ENCODE results near the gene DNAJB1.
A peak's percentile ranks its signal among the peaks of the same experiment; 100 is the strongest.
"Not testable (repeated sequence)": the region's sequence is repeated elsewhere in the genome, so short reads cannot be mapped to it uniquely, and the experiment has no call there.

DNAJB1 gene

GRCh38 chr19:14553042-14553938 is 35.1 kb upstream of the DNAJB1 start:
- no peak for DNase-seq (ENCODE audit: low read depth in 2 of 3, low spot score in 1 of 3)

- DNase-seq (ENCODE audit: low read depth in 2 of 3, low spot score in 1 of 3) = not testable (repeated sequence)
Observed at GRCh38 chr19:14552006-14552360, 33.8 kb upstream of the DNAJB1 start.

GRCh38 chr19:14551134-14552005 is 33.2 kb upstream of the DNAJB1 start:
- peak; percentile 34 to 64 (median 47) for DNase-seq (ENCODE audit: low read depth in 2 of 3, low spot score in 1 of 3)

- DNase-seq (ENCODE audit: low read depth in 2 of 3, low spot score in 1 of 3) = no peak
Observed at GRCh38 chr19:14550201-14550754, 32.1 kb upstream of the DNAJB1 start.

GRCh38 chr19:14545716-14546082 is 27.5 kb upstream of the DNAJB1 start:
- no peak for DNase-seq (ENCODE audit: low read depth in 2 of 3, low spot score in 1 of 3)

- DNase-seq (ENCODE audit: low read depth in 2 of 3, low spot score in 1 of 3) = no peak
Observed at GRCh38 chr19:14544977-14545715, 26.9 kb upstream of the DNAJB1 start.

GRCh38 chr19:14544047-14544446 is 25.9 kb upstream of the DNAJB1 start:
- no peak for DNase-seq (ENCODE audit: low read depth in 2 of 3, low spot score in 1 of 3)

GRCh38 chr19:14542711-14543328 is 24.6 kb upstream of the DNAJB1 start:
- no peak for DNase-seq (ENCODE audit: low read depth in 2 of 3, low spot score in 1 of 3)

GRCh38 chr19:14541979-14542378 is 23.8 kb upstream of the DNAJB1 start:
- DNase-seq (ENCODE audit: low read depth in 2 of 3, low spot score in 1 of 3) = not testable (repeated sequence)

- DNase-seq (ENCODE audit: low read depth in 2 of 3, low spot score in 1 of 3) = no peak
Observed at GRCh38 chr19:14540741-14541525, 22.7 kb upstream of the DNAJB1 start.

- peak in 2 of 3 donors; percentile 30 to 42 for DNase-seq (ENCODE audit: low read depth in 2 of 3, low spot score in 1 of 3)
Observed at GRCh38 chr19:14536926-14537692, 18.9 kb upstream of the DNAJB1 start.

GRCh38 chr19:14533450-14533849 is 15.3 kb upstream of the DNAJB1 start:
- no peak for DNase-seq (ENCODE audit: low read depth in 2 of 3, low spot score in 1 of 3)

GRCh38 chr19:14530506-14530905 is 12.3 kb upstream of the DNAJB1 start:
- no peak for DNase-seq (ENCODE audit: low read depth in 2 of 3, low spot score in 1 of 3)

GRCh38 chr19:14530005-14530348 is 11.8 kb upstream of the DNAJB1 start:
- DNase-seq (ENCODE audit: low read depth in 2 of 3, low spot score in 1 of 3) = no peak

- DNase-seq (ENCODE audit: low read depth in 2 of 3, low spot score in 1 of 3) = peak; percentile 100
Observed at GRCh38 chr19:14529254-14530004, 11.2 kb upstream of the DNAJB1 start, which contains the start of gene TECR. Gene TECR, plus strand, starts transcription at chr19:14529594. Its CDS starts 103 bp downstream, at chr19:14529697.

- no peak for DNase-seq (ENCODE audit: low read depth in 2 of 3, low spot score in 1 of 3)
Observed at GRCh38 chr19:14528419-14529253, 10.4 kb upstream of the DNAJB1 start.

GRCh38 chr19:14526423-14526822 is 8.2 kb upstream of the DNAJB1 start:
- no peak for DNase-seq (ENCODE audit: low read depth in 2 of 3, low spot score in 1 of 3)

Measured in stimulated activated CD4-positive, alpha-beta T cell treated with anti-CD3 and anti-CD28 coated beads, Interleukin-12 subunit alpha, Interleukin-12 subunit beta, amount 100 ng/mL, for 48 hours (primary cell).